Fibroblast of skin of scalp (primary cell): ENCODE results near the gene CNTNAP4. TPM values are rescaled to one million over a fixed set of nuclear protein-coding genes. Genes with fewer than 3 reads are reported as not detected.
A peak's percentile ranks its signal among the peaks of the same experiment; 100 is the strongest.

Experiments used
- DNase-seq: peaks from one replicate; pipeline ENCODE4 v3.0.0-alpha.2; 2013
- polyA plus RNA-seq, 2 experiments: library from polyadenylated mRNA; unstranded; fragments of 120-200 nt; gene quantifications; one replicate each; pipeline ENCODE4 v1.2.1, GENCODE V29; 2013; ENCODE audit not compliant: insufficient read length in 2 of 2

CNTNAP4 gene
- not detected for polyA plus RNA-seq (2013, experiment 1 of 2; ENCODE audit: insufficient read length)
- 0.22 TPM for polyA plus RNA-seq (2013, experiment 2 of 2; ENCODE audit: insufficient read length)

DNA sequence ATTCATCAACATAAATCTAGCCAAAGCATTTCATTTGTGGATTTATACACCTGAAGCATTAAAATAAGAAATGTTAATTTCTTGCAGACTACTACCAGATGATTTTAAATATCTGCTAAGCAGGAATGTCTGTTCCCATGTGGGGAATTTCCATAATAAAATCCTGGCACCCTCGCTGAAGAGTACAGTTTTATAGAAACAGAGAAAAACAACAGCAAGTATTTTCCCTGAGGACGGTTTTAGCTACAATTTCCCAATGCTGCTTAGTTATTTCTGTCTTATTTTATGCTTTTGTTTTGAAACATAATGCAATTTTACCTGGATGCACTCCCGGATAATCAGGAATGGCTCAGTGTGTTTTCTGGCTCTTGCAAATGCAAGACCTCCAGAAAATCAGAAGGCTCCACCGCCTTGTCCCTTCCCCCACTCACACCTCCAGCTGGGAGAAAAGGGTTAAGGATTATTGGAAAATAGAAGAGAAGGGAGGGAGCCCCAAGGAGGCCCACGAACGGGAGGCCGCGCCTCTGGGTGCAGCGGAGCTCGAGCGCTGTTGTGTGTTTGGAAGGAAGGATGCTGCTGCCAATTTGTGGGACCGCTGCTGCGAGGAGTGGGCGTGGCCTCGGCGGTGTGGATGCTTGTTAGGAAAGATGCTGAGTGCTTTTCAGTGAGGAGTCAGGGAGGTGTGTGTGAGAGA is at the start of gene CNTNAP4:
TSS of gene CNTNAP4 (plus strand) at position 657 of the 694 bp plus-strand sequence. CDS start 262 bp downstream, outside the sequence.
- DNase-seq: no peak

GRCh38 chr16:76228546-76229146 is 48.6 kb upstream of the CNTNAP4 start:
- DNase-seq: no peak

DNA sequence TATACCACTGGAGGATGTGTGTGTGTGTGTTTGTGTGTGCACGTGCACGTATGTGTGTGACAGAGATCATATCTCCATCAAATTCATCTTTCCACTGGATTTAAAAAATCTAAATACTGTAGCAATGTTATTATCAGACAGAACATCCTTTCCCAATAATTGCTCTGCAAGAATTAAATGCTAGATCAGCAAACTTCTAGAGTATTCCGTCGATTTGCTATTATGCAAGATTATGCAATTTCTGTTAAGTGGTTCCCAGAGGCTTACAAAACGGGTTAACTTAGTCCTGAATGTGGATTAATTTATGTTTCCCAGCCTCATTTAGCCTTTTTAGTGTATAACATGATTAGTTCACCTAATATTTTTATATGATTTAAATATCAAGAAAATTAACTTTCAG is 44.5 kb upstream of the CNTNAP4 start:
- no peak for DNase-seq

GRCh38 chr16:76235025-76235424 is 42.2 kb upstream of the CNTNAP4 start:
- no peak for DNase-seq

GRCh38 chr16:76235426-76235825 is 41.8 kb upstream of the CNTNAP4 start:
- no peak for DNase-seq

DNA sequence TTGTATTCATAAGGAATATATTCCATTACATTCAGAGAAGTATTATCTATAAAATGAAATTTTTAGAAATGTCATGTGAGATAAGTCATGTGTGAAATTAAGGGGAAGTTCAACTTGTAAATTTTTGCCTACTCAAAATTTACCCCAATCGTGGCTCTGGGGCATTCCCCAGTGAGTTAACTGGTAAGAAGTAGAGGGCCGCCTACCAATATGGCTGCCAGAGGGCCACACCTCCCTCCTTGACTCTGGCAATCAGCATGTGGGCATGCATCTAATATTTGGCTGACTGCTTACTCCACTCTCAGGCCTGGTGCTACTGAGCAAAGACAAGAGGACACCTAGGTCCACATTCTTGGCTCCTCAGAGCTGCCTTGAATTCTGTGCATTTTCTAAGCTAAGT is 39.7 kb upstream of the CNTNAP4 start:
- no peak for DNase-seq

DNA sequence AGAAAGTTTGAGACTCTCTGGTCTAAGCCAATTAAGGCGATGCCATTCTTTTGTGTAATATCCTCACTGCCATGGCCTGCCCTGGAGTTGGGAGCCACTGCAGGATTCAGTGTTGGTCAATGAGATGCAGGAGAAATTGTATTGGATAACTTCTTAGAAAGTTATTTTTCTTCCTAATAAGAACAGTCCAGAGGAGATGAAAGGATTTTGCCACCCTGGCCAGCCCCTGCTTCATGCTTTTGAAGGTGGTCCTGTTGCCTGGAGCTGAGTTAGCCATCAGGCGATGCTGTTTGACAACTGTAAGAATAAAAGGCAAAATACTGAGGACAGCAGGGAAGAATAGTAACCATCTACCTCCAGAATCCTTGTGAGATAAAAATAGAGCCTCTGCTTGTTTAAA is 35.4 kb upstream of the CNTNAP4 start:
- DNase-seq: no peak

GRCh38 chr16:76243620-76244019 is 33.6 kb upstream of the CNTNAP4 start:
- no peak for DNase-seq

DNA sequence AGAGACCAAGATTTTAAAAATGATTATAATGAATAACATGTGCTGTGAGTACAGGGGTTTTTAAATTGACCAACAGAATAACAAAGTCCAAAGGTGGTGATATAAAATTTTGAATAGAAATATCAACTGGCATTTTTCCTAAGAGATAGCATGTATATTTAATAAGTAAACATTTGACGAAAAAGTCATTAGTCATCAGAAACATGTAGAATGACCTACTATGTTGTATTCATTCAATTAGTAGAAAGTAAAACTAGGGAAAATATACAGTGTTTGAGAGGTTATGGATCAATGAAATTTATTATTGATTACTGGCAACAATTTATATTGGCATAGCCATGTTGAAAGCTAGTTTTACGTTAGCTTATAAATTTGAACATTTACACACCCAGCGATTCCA is 30.6 kb upstream of the CNTNAP4 start:
- DNase-seq: no peak

DNA sequence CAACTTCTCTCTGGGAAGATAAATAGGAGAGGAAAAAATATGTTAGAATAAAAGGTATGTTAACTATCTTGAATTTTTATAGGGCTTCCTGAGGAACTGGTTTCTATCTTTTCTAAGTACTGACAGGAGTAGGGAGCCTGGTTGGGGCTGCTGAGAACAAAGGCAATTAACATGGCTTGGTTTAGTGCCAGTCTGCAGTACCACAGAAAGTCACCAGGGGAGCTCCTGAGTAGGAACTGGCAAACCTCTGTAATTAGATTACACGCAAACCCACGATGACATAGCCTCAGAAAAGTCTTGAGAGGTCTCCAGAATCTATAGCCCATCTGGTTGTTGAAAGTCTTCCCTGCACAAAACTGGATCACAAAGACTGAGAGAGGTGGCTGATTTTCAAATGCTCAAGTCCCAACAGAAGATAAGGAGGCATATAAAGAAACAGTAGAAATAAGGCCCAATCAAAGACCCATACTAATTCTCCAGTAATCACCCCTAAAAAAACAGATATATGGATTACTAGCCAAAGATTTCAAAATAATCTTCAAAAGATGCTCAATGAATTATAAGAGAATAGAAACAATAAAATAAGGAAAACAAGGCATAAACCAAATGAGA is 11.7 kb upstream of the CNTNAP4 start:
- DNase-seq: peak; percentile 23

GRCh38 chr16:76268824-76269223 is 8.4 kb upstream of the CNTNAP4 start:
- DNase-seq: peak; percentile 29

DNA sequence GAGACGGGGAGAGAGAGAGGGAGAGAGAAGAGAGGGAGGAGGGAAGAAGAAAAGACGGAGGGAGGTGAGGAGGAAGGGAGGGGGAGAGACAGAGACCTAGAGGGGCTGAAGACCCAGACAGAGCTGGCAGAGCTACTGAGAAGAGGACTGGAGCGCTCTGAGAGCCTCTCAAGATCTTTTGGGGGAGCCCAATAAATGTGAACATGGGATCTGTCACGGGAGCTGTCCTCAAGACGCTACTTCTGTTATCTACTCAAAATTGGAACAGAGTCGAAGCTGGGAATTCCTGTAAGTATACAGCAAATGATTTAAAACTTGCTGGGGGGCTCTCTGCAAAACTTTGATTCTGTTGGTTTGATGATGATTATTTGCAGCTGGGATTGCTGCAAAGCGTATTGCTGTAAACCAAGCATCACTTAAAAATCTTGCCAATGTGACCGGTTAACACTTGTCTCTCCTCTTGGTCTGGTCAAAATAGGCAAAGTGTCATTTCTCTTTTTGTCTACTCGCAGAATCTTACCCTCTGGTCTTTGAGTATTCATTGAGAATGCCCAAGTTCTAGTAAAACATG is 344 bp downstream of the CNTNAP4 start:
- no peak for DNase-seq

DNA sequence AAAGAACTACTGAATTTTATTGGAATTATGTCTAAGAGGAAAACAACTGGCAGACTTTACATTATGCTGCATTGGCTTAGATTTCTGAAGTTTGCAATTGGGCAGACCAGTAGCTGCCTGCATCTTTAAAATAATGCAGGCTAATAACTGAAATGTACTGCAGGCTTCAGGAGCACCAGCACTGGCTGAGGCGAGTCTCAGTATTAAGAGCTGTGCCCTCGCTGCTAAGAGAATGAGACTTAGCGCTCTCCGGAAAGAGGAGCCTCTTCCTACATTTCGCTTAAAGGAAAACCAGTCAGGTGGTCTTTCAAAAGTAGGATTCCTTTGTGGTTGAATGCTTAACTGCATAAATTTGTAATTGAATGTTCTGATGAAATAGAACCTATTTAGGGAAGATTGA is 885 bp downstream of the CNTNAP4 start:
- no peak for DNase-seq

DNA sequence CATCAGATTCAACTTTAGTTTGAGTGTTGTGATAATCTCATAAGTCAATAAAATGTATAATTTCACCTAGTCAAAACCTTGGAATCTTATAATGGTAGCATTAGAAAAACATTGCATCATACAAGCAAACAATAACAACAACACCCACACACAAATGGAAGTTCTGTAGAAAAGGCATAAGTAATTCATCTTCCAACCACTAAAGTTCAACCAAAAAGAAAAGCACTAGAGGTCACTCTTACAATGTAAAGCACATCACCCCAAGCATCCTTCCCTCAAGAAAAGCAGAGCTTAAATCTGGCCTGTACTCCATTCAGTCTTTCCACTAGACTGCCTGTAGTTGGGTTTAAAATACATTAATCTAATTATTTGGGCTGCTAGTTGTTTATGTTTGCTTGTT is 1.8 kb downstream of the CNTNAP4 start:
- DNase-seq: peak; percentile 49

DNA sequence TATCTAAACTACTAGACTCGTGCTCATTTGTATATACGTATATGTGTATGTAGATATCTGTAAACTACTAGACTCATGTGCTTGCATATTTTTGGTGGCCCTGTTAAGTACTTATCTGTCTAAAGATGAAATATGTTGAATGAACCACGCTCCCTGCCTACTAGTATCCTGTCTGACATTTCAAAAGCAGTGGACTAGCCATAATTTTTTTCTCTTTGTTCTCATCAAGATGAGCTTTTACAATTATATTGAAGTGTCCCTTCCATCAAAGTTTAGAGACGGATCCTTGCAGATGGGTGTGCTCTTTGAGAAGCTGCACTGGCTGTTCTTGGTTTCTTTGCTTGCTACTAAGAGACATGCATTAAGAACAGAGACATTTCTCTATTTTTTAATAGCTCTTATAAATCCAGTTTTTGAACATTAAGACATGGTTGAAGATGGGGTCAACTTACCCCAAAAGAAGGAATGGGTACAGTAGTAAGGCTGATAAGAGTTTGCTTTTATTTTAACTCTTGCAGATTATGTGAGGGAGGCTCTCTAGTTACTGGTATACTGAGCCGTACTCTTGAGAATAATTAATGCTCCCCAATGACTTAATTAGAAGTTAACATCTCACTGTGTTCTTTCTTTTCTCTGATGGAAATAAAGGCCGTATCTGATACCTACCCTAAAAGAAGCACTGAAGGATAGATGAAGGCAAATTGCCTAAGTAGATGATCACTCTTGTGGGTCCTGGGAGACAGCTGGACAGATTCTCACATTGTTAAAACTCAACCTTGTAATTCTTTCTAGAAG is 3.4 kb downstream of the CNTNAP4 start:
- DNase-seq: no peak

DNA sequence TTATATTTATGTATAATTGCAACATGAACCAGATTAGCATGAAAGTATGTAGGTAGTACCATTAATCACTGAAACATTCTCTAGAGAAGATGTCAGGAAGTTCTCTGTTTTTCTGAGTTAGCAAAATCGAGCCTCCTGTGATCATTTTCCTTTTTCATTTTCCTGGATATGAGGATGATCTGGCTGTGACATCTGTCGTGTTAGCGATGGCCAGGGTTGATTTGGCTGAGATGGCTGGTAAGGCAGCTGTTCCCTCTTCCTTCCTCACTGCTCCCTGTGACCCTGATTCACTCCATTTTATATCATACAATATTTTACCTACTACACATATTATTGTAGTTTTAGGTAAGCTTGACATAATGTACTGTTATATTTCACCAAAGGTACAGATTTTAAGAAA is 10.3 kb downstream of the CNTNAP4 start:
- DNase-seq: no peak

GRCh38 chr16:76292218-76292617 is 15.0 kb downstream of the CNTNAP4 start:
- DNase-seq: no peak

- DNase-seq: peak; percentile 19
Measured at GRCh38 chr16:76293980-76294379, 16.8 kb downstream of the CNTNAP4 start.

- peak; percentile 72 for DNase-seq
Measured at GRCh38 chr16:76294396-76295214, 17.4 kb downstream of the CNTNAP4 start.

GRCh38 chr16:76297941-76298340 is 20.7 kb downstream of the CNTNAP4 start:
- no peak for DNase-seq

DNA sequence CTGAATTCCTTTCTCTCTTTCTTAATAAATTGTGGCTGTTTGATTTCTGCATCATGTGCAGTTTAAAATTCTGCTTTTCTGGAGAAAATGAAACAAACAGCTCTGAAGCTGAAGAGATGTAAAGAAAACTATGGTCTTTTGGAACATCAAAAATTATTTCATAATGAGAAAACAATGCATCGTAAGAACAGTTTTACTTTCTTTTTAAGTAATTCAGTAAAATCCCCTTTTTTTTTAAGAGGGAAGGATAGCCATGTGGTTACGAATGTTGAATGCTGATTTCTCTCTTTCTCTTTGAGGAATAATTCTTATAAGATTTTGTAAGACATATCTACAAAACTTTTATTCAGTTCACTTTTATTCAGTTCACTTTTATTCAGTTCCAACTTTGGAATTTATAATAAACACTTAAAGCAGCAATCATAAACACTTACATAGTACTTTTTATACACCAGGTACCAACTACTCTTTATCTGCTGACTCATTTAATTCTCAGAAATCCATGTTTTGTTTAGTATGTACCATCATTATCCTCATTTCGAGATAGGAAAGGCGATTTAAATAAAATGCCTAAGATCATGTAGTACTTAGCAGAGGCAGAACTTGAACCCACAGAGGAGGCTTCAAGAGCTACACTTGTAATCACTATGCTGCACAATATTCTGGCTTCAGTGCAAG is 26.6 kb downstream of the CNTNAP4 start:
- no peak for DNase-seq
